ENCODE data around the gene RUVBL2.

RUVBL2 gene

DNA sequence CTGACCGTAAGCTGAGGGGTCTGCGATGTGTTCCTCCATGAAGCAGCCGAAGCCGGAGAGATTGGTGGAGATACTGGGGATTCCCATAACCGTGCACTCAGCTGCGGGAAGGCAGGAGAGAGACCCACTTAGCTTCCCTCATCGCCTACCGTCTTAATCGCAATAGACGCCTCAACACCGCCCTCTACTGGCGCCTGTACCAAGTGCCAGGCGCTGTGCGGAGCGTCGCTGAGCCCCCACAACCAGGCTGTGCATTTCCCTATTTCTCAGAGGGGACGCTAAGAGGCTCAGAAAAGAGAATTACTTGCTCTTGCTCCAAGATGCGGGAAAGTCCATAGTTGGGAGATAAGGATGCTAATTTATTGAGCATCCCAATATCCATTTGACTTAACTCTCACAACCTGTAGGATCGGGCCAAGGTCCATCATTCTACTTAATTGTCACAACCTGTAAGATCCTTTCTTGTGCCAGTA lies 22.7 kb upstream of the RUVBL2 start (continued):
- TF ChIP-seq ZBTB10 (tag by site-specific recombination; IDR thresholded peaks at IDR 0.05) (0 out of 2 replicates have a peak, but pooled peaks have one; percentile 21), SETDB1 (IDR thresholded peaks at IDR 0.05; ENCODE audit: insufficient read length, low read length) (no peak), ZNF548 (tag by site-specific recombination; IDR thresholded peaks at IDR 0.05) (no peak), ZNF184 (tag by site-specific recombination; IDR thresholded peaks at IDR 0.05) (no peak), ZXDB (tag by site-specific recombination; IDR thresholded peaks at IDR 0.05) (no peak), PRDM10 (tag by site-specific recombination; IDR thresholded peaks at IDR 0.05) (peak; percentile 52; the same call in 1 of the 2 replicates), ZNF155 (tag by site-specific recombination; IDR thresholded peaks at IDR 0.05) (no peak), PRDM4 (tag by site-specific recombination; IDR thresholded peaks at IDR 0.05) (no peak), ZNF785 (tag by site-specific recombination; IDR thresholded peaks at IDR 0.05) (no peak), ZNF114 (tag by site-specific recombination; IDR thresholded peaks at IDR 0.05) (no peak), GLIS1 (tag by site-specific recombination; IDR thresholded peaks at IDR 0.05) (peak; percentile 23; the same call in 1 of the 2 replicates), ZNF510 (tag by site-specific recombination; IDR thresholded peaks at IDR 0.05; ENCODE audit: insufficient replicate concordance) (no peak), TSHZ1 (tag by site-specific recombination; IDR thresholded peaks at IDR 0.05; ENCODE audit: borderline replicate concordance) (no peak), ZSCAN16 (tag by site-specific recombination; IDR thresholded peaks at IDR 0.05) (no peak), ZNF664 (tag by site-specific recombination; IDR thresholded peaks at IDR 0.05) (no peak), ZNF521 (tag by site-specific recombination; IDR thresholded peaks at IDR 0.05) (no peak), ZNF654 (tag by site-specific recombination; IDR thresholded peaks at IDR 0.05; ENCODE audit: low read depth) (peak; percentile 80), OVOL3 (tag by site-specific recombination; IDR thresholded peaks at IDR 0.05) (no peak), SCRT2 (tag by site-specific recombination; IDR thresholded peaks at IDR 0.05) (peak; percentile 94), ZNF777 (tag by site-specific recombination; IDR thresholded peaks at IDR 0.05; ENCODE audit: borderline replicate concordance) (no peak), SCRT1 (tag by site-specific recombination; IDR thresholded peaks at IDR 0.05; ENCODE audit: borderline replicate concordance) (peak; percentile 74), ZEB2 (tag by site-specific recombination; IDR thresholded peaks at IDR 0.05) (0 out of 2 replicates have a peak, but pooled peaks have one; percentile 12), PRDM1 (tag by site-specific recombination; IDR thresholded peaks at IDR 0.05) (peak; percentile 42; the same call in 1 of the 2 replicates)
- TF ChIP-seq, protein P1, sequence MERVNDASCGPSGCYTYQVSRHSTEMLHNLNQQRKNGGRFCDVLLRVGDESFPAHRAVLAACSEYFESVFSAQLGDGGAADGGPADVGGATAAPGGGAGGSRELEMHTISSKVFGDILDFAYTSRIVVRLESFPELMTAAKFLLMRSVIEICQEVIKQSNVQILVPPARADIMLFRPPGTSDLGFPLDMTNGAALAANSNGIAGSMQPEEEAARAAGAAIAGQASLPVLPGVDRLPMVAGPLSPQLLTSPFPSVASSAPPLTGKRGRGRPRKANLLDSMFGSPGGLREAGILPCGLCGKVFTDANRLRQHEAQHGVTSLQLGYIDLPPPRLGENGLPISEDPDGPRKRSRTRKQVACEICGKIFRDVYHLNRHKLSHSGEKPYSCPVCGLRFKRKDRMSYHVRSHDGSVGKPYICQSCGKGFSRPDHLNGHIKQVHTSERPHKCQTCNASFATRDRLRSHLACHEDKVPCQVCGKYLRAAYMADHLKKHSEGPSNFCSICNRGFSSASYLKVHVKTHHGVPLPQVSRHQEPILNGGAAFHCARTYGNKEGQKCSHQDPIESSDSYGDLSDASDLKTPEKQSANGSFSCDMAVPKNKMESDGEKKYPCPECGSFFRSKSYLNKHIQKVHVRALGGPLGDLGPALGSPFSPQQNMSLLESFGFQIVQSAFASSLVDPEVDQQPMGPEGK (tag by site-specific recombination; IDR thresholded peaks at IDR 0.05), result peak; percentile 61
